HEK293T (cell line): ENCODE measurements around the gene PRKAG2.

ENCODE experiments used
- ARNT ChIP-seq: fragments of 450-650 bp; IDR thresholded peaks from 2 replicates; pipeline ENCODE4 v1.6.1; 2017; ENCODE audit warnings: mild to moderate bottlenecking
- BHLHE40 ChIP-seq: fragments of 450-650 bp; IDR thresholded peaks from 2 replicates; pipeline ENCODE4 v1.6.1; 2016; ENCODE audit warnings: mild to moderate bottlenecking, moderate library complexity, borderline replicate concordance
- CTBP1 ChIP-seq: fragments of 450-650 bp; IDR thresholded peaks from 2 replicates; pipeline ENCODE4 v1.6.1; 2016; ENCODE audit warnings: borderline replicate concordance
- FOXA1 ChIP-seq: fragments of 450-650 bp; IDR thresholded peaks from 2 replicates; pipeline ENCODE4 v1.6.1; 2016; ENCODE audit warnings: mild to moderate bottlenecking
- FOXM1 ChIP-seq: fragments of 450-650 bp; IDR thresholded peaks from 2 replicates; pipeline ENCODE4 v1.6.1; 2017; ENCODE audit warnings: mild to moderate bottlenecking, borderline replicate concordance
- HDGF ChIP-seq: fragments of 450-650 bp; IDR thresholded peaks from 2 replicates; pipeline ENCODE4 v1.6.1; 2017; ENCODE audit warnings: antibody characterized with exemption, borderline replicate concordance
- SP1 ChIP-seq: fragments of 450-650 bp; IDR thresholded peaks from 2 replicates; pipeline ENCODE4 v1.6.1; 2017
- TARDBP ChIP-seq: fragments of 450-650 bp; IDR thresholded peaks from 2 replicates; pipeline ENCODE4 v1.6.1; 2016
- ZNF384 ChIP-seq: fragments of 450-650 bp; IDR thresholded peaks from 2 replicates; pipeline ENCODE4 v1.6.1; 2016
- TF ChIP-seq, protein P1 (sequence below): fragments of 450-650 bp; IDR thresholded peaks from 2 replicates; pipeline ENCODE4 v1.6.1; 2016

DNA sequence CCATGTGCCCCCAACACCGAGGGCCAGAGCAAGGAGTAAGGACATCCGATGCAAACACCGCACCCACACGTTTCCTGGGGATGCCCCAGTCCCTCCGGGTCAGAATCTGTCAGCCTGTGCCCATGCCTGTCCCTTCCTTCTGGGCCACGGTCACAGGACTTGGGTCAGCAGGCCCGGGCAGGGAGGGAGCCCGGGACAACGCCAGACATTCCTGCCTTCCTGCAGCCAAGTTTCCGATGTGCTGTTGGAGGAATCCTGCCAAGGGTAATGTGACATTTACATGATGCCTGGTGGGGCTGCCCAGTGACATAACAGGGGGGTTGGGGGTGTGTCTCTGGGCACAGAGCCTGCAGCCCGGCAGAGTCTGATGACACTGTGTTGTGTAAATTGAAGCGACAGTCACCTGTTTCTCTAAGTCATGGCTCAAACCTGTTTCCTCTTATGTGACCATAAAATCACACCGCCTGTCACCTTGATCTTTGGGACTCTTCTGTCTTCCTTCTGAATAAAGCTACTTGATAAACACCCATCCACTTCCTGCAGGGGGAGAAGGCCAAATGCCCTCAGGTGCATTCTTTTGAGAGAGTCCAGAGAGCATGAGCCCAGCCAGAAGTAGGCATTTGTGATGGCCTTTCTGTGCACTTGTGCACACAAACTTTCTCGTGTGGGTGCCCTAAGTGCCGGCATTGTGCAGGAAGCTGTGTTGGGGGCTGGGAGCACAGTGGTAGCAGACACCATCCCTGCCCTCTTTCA is 181.9 kb downstream of the PRKAG2 start:
- TF ChIP-seq SP1 (no peak), ZNF384 (no peak), ARNT (no peak), BHLHE40 (no peak), HDGF (no peak), TARDBP (no peak), CTBP1 (no peak), FOXA1 (no peak), FOXM1 (no peak)
- TF ChIP-seq, protein P1, sequence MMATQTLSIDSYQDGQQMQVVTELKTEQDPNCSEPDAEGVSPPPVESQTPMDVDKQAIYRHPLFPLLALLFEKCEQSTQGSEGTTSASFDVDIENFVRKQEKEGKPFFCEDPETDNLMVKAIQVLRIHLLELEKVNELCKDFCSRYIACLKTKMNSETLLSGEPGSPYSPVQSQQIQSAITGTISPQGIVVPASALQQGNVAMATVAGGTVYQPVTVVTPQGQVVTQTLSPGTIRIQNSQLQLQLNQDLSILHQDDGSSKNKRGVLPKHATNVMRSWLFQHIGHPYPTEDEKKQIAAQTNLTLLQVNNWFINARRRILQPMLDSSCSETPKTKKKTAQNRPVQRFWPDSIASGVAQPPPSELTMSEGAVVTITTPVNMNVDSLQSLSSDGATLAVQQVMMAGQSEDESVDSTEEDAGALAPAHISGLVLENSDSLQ = no peak
